HG03039 (cell line): ENCODE measurements around the gene NRDE2.
"Not testable (repeated sequence)": the region's sequence is repeated elsewhere in the genome, so short reads cannot be mapped to it uniquely, and the experiment has no call there.

Experiments used
- ATAC-seq: cut with Tn5 transposase; IDR thresholded peaks from one replicate; pipeline ENCODE4 v1.9.1; 2021; ENCODE audit warnings: mild to moderate bottlenecking, moderate library complexity; ENCODE audit not compliant: unreplicated experiment

NRDE2 gene

DNA sequence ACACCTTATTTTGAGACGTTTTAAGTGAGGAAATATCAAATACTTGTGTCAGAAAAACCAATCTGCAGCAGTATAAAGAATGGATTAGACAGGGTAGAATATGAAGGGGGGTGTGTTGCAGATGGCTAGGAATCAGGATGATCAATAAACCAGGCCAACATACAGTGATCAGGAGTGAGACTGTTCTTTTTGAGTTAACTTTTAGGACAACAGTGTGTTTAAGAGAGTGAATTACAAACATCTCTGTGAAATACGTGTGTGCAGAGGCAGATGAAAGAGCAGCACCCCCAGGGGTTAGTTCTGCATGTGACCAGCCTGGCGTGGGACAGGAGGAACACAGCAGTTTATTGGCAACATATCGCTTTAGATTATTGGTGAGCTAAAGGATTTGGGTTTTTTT lies 10.6 kb upstream of the NRDE2 start:
- ATAC-seq: no peak

DNA sequence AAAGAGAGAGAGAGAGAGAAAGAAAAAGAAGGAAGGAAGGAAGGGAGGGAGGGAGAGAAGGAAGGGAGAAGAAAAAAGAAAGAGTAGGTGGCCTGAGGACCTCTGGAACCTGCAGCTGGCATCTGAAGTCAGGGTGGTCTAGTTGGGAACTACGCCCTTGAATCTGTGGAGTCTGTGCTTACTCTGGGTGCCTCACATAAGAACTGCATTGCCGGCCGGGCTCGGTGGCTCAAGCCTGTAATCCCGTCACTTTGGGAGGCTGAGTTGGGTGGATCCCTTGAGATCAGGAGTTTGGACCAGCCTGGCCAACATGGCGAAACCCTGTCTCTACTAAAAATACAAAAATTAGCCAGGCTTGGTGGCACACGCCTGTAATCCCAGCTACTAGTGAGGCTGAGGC lies 10.0 kb upstream of the NRDE2 start:
- no peak for ATAC-seq

DNA sequence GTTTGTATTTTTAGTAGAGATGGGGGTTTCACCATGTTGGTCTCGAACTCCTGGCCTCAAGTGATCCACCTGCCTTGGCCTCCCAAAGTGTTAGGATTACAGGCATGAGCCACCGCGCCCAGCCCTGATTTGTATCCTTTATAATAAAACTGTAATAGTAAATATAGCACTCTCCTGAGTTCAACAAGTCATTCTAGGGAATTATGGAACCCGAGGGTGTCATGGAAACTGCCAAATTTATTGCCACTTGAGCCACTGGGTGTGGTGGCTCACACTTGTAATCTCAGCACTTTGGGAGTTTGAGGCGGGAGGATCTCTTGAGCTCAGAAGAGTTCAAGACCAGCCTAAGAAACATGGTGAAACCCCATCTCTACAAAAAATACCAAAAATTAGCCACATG lies 9.5 kb upstream of the NRDE2 start:
- not testable (repeated sequence) for ATAC-seq

DNA sequence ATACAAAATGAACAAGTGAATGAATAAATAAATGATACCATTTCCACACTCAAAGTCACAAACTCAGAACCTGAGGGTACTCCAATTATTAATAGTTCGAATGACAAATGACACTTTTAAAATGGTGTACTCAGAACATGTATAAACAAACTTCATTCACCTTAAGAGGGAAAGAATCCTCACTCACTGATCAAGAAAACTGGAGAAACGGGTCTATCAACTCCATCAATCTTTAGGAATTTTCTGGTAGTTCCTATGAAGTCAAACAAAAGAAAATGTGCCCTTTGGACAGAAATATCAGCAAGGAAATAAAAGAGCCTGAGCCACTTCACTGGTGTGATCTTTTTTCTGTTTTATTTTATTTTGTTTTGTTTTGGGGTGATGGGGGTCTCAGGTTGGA lies 5.2 kb upstream of the NRDE2 start:
- ATAC-seq: no peak

DNA sequence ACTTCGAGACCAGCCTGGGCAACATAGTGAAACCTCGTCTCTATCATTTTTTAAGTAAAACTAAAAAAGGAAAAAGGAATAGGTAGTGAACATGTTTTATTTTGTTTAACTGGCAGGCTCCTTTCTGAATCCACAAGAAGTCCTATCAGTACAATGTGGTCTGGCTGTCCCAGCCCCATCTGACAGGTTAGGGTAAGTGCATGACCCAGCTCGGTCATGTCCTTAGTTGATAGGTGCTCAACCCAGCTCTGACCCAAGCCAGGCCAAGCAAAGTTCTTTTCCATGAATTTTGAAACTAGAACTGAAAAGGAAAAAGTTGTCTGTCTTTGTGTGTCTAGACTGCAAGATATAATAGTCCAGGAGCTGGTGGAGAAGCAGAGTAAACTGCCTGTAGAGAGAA lies 4.7 kb upstream of the NRDE2 start:
- no peak for ATAC-seq

DNA sequence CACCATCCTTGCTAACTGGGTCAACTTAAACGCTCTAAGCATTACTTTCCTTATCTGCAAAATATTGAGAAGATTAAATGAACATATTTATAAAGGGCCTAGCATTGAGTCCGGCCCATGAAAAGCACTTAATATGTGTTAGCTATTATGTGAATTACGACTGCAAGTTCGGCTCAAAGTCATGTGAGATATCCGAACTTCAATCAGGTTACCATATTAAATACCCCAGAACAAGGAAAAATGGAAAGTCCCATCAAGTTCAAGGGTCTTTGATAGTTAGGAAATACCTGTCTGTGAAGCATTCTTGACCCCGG lies 487 bp upstream of the NRDE2 start:
- no peak for ATAC-seq

DNA sequence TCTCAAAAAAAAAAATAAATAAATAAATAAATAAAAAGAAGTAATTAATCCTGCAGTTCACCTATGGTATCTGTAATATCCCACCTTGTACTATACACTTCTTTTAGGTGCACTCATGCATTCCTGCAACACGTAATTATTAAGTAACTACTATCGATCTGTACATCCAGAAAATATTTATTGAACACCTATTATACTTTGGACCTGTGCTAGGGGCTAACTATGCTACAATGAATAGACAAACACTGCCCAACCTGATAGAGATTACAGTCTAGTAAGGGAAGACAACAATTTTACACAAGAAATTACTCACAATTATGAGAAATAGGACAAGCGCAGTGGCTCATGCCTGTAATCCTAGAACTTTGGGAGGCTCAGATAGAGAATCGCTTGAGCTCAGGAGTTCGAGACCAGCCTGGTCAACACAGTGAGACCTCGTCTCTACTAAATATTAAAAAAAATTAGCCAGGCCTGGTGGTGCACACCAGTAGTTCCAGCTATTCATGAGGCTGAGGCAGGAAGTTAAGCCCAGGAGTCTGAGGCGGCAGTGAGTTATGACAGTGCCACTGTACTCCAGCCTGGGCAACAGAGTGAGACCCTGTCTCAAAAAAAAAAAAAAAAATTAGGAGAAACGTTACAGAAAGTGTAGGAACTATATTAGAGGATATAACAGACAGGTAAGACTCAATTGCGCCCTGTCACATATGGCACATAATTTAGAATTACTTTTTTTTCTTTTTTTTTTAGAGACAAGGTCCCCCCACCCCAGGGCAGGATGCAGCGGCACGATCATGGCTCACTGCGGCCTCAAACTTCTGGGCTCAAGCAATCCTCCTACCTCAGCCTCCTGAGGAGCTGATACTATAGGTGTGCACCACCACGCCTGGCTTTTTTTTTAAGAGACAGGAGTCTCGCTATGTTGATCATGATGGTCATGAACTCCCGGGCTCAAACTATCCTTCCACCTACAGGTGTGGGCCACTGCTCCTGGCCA lies 1.2 kb downstream of the NRDE2 start:
- no peak for ATAC-seq

DNA sequence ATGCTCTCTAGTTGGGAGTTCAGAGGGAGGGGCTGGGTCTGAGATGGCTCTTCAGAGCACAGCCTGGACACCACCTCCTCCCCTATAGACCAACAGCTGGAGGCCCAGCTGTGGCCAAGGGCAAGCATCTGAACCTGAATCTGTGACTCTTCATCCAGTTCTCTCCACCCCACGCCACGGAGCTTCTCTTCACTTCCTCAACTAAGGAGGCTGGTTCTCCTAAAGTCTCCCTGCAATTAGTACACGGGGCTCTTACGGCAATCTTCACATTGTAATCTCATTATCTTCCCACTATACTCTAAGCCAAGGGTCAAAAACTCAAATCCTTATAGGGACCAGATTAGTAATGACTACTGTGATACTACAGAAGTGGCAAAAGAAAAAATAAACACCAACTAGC lies 9.8 kb downstream of the NRDE2 start:
- ATAC-seq: no peak

DNA sequence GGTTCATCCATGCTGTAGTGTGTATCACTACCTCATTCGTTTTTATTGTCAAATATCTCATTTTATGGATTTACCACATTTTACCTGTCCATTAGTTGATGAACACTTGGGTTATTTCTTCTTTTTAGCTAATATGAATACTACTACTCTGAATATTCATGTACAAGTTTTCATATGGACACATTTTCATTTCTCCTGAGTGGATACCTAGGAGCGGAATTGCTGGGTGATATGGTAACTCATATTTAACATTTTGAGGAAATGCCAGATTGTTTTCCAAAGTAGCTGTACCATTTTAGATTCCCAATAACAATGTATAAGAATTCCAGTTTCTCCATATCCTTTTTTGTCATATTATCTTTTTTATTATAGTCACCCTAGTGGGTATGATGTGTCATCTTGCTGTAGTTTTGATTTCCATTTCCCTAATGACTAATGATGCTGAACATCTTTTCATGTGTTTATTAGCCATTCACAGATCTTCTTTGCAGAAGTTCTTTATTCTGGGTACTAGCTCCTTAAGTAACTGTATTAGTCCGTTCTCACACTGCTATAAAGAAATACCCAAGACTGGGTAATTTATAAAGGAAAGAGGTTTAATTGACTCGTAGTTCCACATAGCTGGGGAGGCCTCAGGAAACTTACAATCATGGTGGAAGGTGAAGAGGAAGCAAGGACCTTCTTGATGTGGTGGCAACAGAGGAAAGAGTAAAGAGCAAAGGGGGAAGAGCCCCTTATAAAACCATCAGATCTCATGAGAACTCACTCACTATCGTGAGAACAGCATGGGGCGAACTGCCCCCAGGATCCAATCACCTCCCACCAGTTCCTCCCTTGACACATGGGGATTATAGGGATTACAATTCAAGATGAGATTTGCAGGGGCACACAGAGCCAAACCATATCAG lies 11.9 kb downstream of the NRDE2 start:
- ATAC-seq: no peak

DNA sequence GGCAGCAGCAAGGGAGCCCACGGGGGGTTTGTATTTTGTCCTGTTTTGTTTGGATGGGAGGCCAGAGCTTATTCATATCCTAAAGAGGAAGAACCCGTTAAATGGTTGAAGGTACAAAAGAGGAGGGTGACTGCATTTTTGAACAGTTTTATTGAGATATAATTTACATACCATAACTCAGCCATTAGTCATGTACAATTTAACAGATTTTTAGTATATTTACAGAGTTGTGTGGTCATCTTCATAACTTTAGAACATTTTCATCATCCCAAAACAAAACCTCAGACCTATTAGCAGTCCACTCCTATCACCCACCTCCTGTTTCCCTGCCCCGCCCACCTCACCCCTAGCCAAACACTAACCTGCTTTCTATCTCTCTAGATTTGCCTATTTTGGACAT lies 12.6 kb downstream of the NRDE2 start:
- ATAC-seq: no peak

DNA sequence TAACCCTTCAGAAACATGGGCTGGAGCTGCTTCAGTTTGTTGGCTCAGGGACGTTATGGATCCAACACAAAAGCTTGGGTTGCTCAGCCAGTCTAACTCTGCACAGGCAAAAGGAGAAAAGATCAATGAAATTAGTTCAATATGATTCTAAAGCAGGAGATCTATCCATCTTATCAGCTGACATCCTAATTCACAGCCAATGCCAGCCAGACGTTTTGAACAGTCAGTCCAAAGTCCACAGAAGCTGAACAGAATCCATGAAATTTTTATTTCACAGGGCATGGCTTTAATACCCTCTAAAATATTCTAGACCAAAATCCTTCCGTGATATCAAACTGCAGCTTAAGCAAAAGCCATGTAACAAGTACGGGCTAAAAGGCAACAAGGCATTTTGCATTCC lies 13.7 kb downstream of the NRDE2 start:
- no peak for ATAC-seq

DNA sequence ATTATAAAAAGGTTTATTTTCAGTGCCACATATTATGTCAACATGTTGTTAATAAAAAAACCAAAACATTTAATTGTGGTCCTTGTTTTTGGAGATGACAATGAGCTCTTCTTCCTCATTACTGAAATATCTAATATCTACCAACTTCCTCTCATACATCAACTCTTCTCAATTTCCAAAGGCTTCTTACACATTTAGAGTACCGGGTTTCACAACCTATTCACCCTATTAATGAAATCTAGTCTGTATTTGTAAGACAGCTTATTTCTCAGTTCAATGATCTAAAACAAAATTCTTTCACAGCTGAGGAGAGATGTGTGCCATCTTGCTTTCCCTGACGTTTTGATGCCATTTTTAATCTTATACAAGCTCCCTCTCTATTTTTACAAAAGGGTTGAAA lies 14.5 kb downstream of the NRDE2 start:
- no peak for ATAC-seq

DNA sequence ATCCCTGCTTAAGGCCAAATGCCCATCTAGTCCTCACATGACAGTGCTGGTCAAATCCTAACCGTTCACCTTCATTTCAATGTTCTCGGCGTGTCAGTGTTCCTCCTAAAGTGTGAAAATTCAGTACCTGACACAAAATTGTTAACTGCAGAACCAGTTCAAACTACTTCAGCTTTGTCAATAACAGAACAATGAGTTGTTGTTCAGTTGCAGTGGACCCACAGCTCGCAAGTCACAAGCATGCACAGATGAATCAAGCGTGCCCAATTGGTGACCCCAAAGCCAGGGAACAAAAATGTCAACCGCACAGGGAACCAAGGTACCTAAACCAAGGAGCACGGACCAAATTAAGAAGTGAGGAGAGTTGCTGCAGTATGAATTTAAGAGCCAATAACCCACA lies 23.2 kb downstream of the NRDE2 start:
- ATAC-seq: no peak

DNA sequence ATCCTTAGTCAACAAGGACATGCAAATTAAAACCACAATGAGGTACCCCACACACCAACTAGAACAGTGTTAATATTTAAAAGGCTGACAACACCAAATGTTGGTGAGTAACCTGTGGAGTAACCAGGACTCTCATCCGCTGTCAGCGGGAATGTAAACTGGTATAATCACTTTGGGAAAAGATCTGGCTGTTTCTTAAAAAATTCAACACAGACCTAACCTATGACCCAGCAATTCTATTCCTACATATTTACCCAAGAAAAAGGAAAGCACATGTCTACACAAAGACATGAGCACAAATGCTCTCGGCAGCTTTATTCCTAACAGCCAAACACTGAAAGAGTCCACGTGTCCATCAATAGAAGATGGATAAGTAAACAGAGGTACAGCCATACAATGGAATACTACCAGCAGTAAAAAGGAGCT lies 26.6 kb downstream of the NRDE2 start:
- ATAC-seq: no peak

DNA sequence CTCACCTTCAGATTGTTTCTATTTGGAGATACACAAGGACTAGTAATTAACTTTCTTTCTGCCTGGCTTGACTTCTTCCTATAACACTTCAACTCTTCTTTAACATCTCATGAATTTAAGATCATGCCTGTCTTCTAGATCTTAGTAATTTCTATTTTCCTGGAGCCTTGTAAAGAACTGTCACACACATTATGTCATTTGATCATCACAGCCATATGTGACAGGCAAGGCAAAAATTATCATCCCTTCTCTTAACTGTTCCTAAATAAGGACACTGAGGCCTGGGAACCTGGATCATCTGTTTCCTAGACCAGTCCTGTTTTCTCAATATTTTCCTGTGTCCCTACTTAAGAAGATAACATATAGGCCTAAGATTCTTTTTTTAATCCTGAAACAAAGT lies 27.2 kb downstream of the NRDE2 start:
- ATAC-seq: no peak

DNA sequence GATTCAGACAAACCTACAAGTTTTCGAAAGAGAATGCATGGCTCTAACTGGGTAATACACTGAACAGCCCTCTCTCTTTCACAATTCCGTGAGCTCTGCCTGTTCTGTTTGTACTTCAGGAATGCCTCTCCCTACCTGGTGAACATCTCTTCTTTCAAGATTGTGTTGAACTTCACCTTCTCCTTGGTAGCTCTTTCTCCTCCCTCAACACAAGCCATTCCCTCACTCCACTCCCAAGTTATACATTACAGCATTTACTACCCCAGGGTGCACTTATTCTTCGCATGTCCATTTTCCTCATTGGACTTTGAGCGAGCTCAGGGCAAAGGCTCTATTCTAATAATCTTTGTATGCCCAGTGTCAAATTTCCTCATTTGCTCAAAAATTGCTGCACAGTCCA lies 28.3 kb downstream of the NRDE2 start:
- no peak for ATAC-seq

DNA sequence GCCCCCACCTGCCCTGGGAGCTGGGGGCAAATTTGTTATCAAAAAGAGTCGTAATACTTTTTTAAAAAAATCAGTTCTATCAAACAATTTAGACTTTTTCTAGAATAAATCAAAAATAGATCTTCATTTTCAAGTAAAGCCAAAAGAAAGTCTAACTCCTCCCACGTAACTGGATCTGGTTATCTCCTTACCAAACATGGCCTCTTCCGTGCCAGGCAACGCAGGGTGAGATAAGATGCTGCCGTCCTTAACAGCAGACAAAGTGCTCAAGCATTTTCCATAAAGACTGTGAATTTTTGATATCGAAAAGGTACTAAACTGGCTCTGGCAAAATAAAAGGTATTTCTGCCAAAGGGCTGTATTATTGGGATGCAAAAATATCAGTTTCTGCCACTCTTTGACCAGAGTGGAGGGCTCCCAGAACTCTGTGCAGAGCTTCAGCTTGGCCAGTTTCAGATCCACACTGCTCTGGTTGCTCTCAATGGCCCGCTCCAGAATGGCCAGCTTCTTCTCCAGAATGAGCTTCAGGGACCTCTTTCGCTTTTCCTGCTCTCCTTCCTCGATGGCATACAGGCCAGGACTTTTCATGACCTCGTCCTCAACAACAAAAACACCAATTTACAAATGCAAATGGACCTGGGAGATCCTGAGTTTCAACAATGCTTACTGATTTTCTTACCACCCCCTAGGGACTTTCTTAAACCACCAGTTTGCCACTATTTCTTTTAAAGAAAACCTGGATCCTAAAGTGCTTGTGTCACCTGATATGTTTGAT lies 29.0 kb downstream of the NRDE2 start:
- ATAC-seq: no peak

DNA sequence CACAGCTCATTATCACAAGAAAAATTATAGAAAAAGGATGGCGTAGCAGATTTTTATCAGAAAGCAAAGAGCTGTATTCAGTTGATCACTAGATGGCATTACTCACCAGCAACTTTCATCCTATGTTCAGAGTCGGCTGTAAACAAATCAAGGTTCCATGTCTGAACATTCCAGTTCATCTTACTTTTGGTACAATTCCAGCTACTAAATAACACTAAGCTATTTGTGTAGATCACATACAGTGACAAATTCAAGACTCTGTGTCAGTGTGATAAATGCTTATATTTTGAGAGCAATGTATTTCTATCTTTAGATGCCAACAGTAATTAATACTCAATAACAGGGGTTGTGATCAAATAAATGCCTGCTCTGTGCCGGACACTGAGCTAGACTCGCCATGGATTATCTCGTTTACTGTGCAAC lies 30.1 kb downstream of the NRDE2 start:
- ATAC-seq: no peak

DNA sequence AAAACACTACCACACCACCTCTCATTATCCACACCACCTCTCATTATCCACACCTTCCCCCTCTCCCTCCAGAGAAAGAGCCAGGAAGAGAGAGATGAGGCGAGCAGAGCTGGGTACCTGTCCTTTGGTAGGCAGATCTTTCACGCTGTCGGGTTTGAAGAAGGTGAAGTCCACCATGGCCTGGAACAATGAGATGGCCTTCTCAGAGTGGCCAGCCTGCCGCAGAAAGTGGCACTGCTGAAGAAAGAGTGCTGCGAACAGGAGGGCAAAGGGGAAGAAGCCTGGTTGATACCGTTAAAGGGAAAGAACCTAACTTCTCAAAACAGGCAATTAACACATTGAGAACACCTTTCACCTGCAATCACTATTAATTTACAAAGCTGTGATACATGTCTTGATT lies 30.6 kb downstream of the NRDE2 start:
- ATAC-seq: no peak

DNA sequence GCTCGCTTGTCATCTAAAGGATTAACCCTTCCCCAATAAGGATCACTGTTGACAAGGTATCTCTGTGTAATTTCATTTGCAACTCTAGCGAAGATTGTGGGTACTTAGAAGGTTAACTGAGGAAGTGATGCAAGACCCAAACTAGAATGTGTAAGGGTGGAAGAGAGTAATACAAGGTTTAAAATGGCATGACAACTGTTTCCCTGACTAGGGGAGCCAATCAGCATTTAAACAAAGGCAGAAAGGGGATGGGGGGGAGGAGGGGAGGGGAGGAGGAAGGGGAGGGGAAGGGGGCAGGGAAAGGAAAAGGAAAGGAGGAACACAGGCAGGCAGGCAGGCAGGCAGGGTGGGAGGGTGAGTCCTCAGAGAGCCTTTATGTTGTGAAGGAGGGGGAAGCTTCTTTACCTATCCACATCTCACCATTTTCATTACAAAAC lies 31.1 kb downstream of the NRDE2 start:
- no peak for ATAC-seq

DNA sequence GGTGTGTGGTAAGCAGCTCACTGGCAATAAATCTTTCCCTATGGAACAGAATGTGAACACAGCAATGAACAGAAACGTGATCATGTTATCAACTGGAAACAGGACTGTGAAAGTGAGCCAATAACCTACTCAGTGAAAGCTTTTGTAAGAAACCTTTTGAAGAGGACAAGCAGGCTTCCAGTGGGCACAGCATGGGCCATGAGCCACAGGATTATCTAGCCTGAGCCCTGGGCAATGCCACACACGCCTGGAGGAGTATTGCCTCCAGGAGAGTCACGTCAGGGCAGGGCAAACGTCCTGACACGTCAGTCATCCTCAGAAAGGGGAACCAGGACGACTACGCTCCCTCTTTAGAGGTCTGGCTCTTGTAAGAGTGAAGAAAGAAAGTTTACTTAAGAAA lies 32.3 kb downstream of the NRDE2 start:
- ATAC-seq: no peak
